Panc1 (cell line): Measurements from ENCODE around the gene EGFR. TPM values are rescaled to one million over a fixed set of nuclear protein-coding genes. Genes with fewer than 3 reads are reported as not detected.

Source experiments
- ATAC-seq: fragments of 200-7000 bp; cut with Tn5 transposase; 2 replicates; pipeline ENCODE4 v1.9.1; 2020; ENCODE audit warnings: mild to moderate bottlenecking, moderate library complexity
- BruUV-seq: library from RNA; stranded (reverse); fragments of 400-500 nt; replicated peaks from 2 replicates; lab custom pipeline; 2021; lab: Mats Ljungman, UMichigan
- CTCF ChIA-PET: fragments of 300-600 bp; sonication (Branson Sonifier 250); formaldehyde crosslinking; loops from one replicate; lab custom pipeline; 2022; ENCODE audit warnings: antibody characterized with exemption; lab: Charles Lee
- POLR2A ChIA-PET: fragments of 300-600 bp; sonication (Branson Sonifier 250); formaldehyde crosslinking; loops from one replicate; lab custom pipeline; 2022; ENCODE audit warnings: antibody characterized with exemption; lab: Charles Lee
- DNase-seq: peaks from one replicate; pipeline ENCODE4 v3.0.0-alpha.2; 2010; ENCODE audit warnings: low read depth, low spot score
- H3K27ac ChIP-seq: 2 replicates; pipeline ENCODE4 v1.5.1; 2011; ENCODE audit warnings: mild to moderate bottlenecking, low read length, inconsistent platforms
- H3K27me3 ChIP-seq: fragments of 200-500 bp; sonication (Bioruptor generic); 2 replicates; pipeline ENCODE4 v1.6.0; 2014; ENCODE audit warnings: low read length, inconsistent platforms; ENCODE audit not compliant: control insufficient read depth, insufficient read depth
- H3K36me3 ChIP-seq: fragments of 200-500 bp; sonication (Bioruptor generic); 2 replicates; pipeline ENCODE4 v1.5.1; 2014; ENCODE audit warnings: inconsistent platforms, mild to moderate bottlenecking, low read length, moderate library complexity; ENCODE audit not compliant: control insufficient read depth, insufficient read depth
- H3K4me1 ChIP-seq: 2 replicates; pipeline ENCODE4 v1.5.1; 2011; ENCODE audit warnings: inconsistent platforms, mild to moderate bottlenecking, low read length, moderate library complexity; ENCODE audit not compliant: control insufficient read depth, insufficient read depth
- H3K4me3 ChIP-seq, 2 experiments: 2 replicates each; pipeline ENCODE4 v1.5.1; 2011 to 2012; ENCODE audit warnings: low read depth in 2 of 2, low read length in 2 of 2, mild to moderate bottlenecking in 2 of 2, inconsistent platforms in 1 of 2, moderate library complexity in 1 of 2
- H3K9me3 ChIP-seq: fragments of 200-500 bp; sonication (Bioruptor generic); 2 replicates; pipeline ENCODE4 v1.5.1; 2014; ENCODE audit warnings: low read depth, mild to moderate bottlenecking, inconsistent platforms, low read length, moderate library complexity; ENCODE audit not compliant: control insufficient read depth, insufficient read depth
- POLR2AphosphoS5 ChIP-seq: IDR thresholded peaks from 2 replicates; pipeline ENCODE4 v1.6.1; 2012; ENCODE audit warnings: mild to moderate bottlenecking, low read depth, low read length, moderate library complexity
- SIN3A ChIP-seq: IDR thresholded peaks from 2 replicates; pipeline ENCODE4 v1.6.1; 2012; ENCODE audit warnings: low read depth, mild to moderate bottlenecking, low read length, moderate library complexity, borderline replicate concordance; ENCODE audit not compliant: insufficient read depth
- TCF7L2 ChIP-seq: IDR thresholded peaks from 2 replicates; pipeline ENCODE4 v1.6.1; 2011; ENCODE audit warnings: mild to moderate bottlenecking, low read depth, low read length, inconsistent platforms
- in situ Hi-C: cut with HindIII; loops from 2 replicates; pipeline ENCODE4 v1.10.0; 2016; ENCODE audit warnings: low sequenced_read_pairs, low pct_unique_long_range_greater_than_20kb
- intact Hi-C: fragments of 100-400 bp; cut with micrococcal nuclease; formaldehyde crosslinking; loops from one replicate; pipeline ENCODE4 v1.10.0; 2022; ENCODE audit not compliant: unreplicated experiment
- total RNA-seq: library from RNA; stranded (reverse); gene quantifications from one replicate; pipeline ENCODE4 v1.2.1, GENCODE V29; 2021; ENCODE audit not compliant: unreplicated experiment
- TF ChIP-seq, protein P1 (sequence below): fragments of 450-650 bp; IDR thresholded peaks from 2 replicates; pipeline ENCODE4 v1.5.1; 2017; ENCODE audit warnings: mild to moderate bottlenecking
- TF ChIP-seq, protein P2 (sequence below), 2 experiments: IDR thresholded peaks; 2 replicates each; pipeline ENCODE4 v1.6.1; 2011 to 2012; ENCODE audit warnings: low read depth in 2 of 2, control low read depth in 1 of 2, low read length in 1 of 2, mild to moderate bottlenecking in 1 of 2, moderate library complexity in 1 of 2; ENCODE audit not compliant: insufficient read depth in 1 of 2

EGFR gene
- total RNA-seq, 1 experiment from 2014 or later, result 156 TPM

DNA sequence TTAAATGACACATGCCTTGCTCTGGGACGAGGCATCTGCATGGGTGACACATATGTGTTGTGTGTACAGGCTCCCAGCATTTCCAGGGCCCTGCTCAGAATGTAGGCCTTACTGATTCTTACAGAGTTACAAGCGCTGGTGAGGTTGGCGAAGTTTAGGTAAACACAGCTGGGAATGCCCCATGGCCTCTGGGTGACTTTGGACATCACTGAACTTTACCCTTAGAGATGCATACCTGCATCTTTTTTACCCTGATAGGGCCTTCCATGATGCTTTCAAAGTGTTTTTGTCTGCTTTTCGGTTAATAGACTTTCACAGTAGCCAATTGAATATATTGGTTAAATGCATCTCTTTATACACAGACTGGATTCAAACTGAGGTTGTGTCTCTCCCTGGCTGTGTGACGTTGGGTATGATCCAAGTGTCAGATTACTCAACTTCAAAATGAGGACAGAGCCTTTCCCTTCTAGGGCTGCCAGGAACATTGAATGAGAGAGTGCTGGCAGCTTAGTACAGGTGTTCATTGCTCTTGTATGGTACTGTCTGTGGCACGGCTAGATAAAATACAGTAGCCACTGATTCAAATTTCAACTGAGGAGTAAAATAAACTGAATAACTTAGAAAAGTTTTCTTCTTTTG, 29.5 kb downstream of the EGFR start:
- POLR2A ChIA-PET, result no interaction called here
- intact Hi-C loops, result no loop called here
- TF ChIP-seq TCF7L2 (peak; percentile 38; the same call in 1 of the 2 replicates), POLR2AphosphoS5 (no peak)
- in situ Hi-C loops, result no loop called here
- no peaks in the 10 kb centered on the region for H3K9me3 ChIP-seq
- H3K4me1 ChIP-seq, result peaks cover 83% of the 10 kb centered on the region
- no peaks in the 10 kb centered on the region for H3K27me3 ChIP-seq
- H3K4me3 ChIP-seq, result no peak overlapping the region
- H3K27ac ChIP-seq, result peak overlapping the region; percentile 44; the same call in 1 of the 2 replicates
- ATAC-seq (peak; percentile 70), DNase-seq (no peak)
- no peaks in the 10 kb centered on the region; the same call in 1 of the 2 replicates for H3K36me3 ChIP-seq
- BruUV-seq, result no TSS peak
- CTCF ChIA-PET, result no interaction called here

DNA sequence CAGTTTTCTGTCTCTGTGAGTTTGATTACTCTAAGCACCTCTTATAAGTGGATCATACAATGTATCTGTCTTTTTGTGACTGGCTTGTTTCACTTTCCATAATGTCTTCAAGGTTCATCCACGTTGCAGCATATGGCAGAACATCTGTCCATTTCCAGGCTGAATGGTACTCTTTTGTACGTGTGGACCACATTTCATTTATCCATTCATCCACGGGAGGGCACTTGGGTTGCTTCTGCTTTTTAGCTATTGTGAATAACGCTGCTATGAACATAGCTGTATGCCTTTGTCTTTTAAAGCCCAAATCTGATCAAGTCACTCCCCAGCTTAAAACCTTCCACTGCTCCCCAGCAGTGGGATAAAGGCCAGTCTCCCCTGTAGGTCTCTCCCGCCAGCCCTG, 31.5 kb downstream of the EGFR start:
- peak overlapping the region; percentile 44; the same call in 1 of the 2 replicates for H3K27ac ChIP-seq
- ChIA-PET CTCF (interaction anchor here (0.7 kb wide), 1 partner anchor 16 kb away, joined by 3 read pairs; no protein-coding TSS in a partner anchor), POLR2A (no interaction called here)
- H3K36me3 ChIP-seq, result no peaks in the 10 kb centered on the region
- DNase-seq (no peak), ATAC-seq (no peak)
- no peak overlapping the region for H3K4me3 ChIP-seq
- in situ Hi-C loops (no loop called here), intact Hi-C loops (no loop called here)
- peaks cover 70% of the 10 kb centered on the region for H3K4me1 ChIP-seq
- TF ChIP-seq POLR2AphosphoS5 (no peak), TCF7L2 (no peak)
- TF ChIP-seq, protein P1, sequence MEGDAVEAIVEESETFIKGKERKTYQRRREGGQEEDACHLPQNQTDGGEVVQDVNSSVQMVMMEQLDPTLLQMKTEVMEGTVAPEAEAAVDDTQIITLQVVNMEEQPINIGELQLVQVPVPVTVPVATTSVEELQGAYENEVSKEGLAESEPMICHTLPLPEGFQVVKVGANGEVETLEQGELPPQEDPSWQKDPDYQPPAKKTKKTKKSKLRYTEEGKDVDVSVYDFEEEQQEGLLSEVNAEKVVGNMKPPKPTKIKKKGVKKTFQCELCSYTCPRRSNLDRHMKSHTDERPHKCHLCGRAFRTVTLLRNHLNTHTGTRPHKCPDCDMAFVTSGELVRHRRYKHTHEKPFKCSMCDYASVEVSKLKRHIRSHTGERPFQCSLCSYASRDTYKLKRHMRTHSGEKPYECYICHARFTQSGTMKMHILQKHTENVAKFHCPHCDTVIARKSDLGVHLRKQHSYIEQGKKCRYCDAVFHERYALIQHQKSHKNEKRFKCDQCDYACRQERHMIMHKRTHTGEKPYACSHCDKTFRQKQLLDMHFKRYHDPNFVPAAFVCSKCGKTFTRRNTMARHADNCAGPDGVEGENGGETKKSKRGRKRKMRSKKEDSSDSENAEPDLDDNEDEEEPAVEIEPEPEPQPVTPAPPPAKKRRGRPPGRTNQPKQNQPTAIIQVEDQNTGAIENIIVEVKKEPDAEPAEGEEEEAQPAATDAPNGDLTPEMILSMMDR, result no peak
- BruUV-seq, result no TSS peak
- no peaks in the 10 kb centered on the region for H3K27me3 ChIP-seq
- no peaks in the 10 kb centered on the region for H3K9me3 ChIP-seq

DNA sequence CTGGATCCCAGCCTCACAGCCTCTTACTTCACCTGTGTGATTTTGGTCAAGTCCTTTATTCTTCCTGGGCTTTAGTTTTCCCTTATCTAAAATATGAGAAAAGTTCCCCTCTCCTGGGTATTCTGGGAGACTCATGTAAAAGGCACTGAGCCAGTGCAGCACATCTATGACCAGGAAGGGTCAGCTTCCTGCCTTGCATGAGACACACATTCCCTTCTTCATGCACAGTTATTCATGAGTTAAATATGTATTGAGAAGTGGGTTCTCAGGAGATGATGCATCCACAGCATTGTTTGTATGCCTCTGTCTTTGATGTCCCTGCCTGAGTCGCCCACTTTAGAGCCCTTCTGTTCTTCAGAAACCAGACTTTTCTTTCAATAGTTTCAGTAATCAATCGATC, 33.3 kb downstream of the EGFR start:
- Histone ChIP-seq H3K27ac (peak overlapping the region; percentile 53), H3K4me1 (peaks cover 68% of the 10 kb centered on the region), H3K9me3 (no peaks in the 10 kb centered on the region), H3K36me3 (no peaks in the 10 kb centered on the region), H3K4me3 (no peak overlapping the region), H3K27me3 (no peaks in the 10 kb centered on the region)
- ATAC-seq, result no peak; the same call in 1 of the 2 replicates
- ChIA-PET POLR2A (no interaction called here), CTCF (no interaction called here)
- no peak for DNase-seq
- no TSS peak for BruUV-seq
- intact Hi-C loops, result no loop called here
- in situ Hi-C loops, result no loop called here
- no peak for TF ChIP-seq POLR2AphosphoS5
- TF ChIP-seq, protein P1, result no peak
- TF ChIP-seq, protein P2, sequence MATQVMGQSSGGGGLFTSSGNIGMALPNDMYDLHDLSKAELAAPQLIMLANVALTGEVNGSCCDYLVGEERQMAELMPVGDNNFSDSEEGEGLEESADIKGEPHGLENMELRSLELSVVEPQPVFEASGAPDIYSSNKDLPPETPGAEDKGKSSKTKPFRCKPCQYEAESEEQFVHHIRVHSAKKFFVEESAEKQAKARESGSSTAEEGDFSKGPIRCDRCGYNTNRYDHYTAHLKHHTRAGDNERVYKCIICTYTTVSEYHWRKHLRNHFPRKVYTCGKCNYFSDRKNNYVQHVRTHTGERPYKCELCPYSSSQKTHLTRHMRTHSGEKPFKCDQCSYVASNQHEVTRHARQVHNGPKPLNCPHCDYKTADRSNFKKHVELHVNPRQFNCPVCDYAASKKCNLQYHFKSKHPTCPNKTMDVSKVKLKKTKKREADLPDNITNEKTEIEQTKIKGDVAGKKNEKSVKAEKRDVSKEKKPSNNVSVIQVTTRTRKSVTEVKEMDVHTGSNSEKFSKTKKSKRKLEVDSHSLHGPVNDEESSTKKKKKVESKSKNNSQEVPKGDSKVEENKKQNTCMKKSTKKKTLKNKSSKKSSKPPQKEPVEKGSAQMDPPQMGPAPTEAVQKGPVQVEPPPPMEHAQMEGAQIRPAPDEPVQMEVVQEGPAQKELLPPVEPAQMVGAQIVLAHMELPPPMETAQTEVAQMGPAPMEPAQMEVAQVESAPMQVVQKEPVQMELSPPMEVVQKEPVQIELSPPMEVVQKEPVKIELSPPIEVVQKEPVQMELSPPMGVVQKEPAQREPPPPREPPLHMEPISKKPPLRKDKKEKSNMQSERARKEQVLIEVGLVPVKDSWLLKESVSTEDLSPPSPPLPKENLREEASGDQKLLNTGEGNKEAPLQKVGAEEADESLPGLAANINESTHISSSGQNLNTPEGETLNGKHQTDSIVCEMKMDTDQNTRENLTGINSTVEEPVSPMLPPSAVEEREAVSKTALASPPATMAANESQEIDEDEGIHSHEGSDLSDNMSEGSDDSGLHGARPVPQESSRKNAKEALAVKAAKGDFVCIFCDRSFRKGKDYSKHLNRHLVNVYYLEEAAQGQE (IDR thresholded peaks at IDR 0.05; ENCODE audit: insufficient read depth in 1 of 2, low read depth in 2 of 2, low read length in 1 of 2), result no peak
- TF ChIP-seq SIN3A, result no peak
- TF ChIP-seq TCF7L2, result no peak
